Lower lobe of right lung (tissue), 2 donors: ENCODE results near the gene ENOX2. TPM values are rescaled to one million over a fixed set of nuclear protein-coding genes. Genes with fewer than 3 reads are reported as not detected.

Source experiments
- ATAC-seq, 2 donors: fragments of 200-7000 bp; cut with Tn5 transposase; one replicate each; pipeline ENCODE4 v1.9.1; 2020 to 2022; ENCODE audit warnings: mild to moderate bottlenecking in 2 of 2, moderate library complexity in 2 of 2
- DNase-seq: peaks from one replicate; pipeline ENCODE4 v3.0.0-alpha.2; 2020
- H3K27ac ChIP-seq: fragments of 200-600 bp; one replicate; pipeline ENCODE4 v1.8.0; 2022
- H3K27me3 ChIP-seq: fragments of 200-600 bp; one replicate; pipeline ENCODE4 v1.8.0; 2022; ENCODE audit warnings: low read depth
- H3K36me3 ChIP-seq: fragments of 200-600 bp; one replicate; pipeline ENCODE4 v1.8.0; 2022; ENCODE audit warnings: mild to moderate bottlenecking
- H3K4me1 ChIP-seq: fragments of 200-600 bp; one replicate; pipeline ENCODE4 v1.8.0; 2022
- H3K4me3 ChIP-seq: fragments of 200-600 bp; one replicate; pipeline ENCODE4 v1.8.0; 2022; ENCODE audit warnings: mild to moderate bottlenecking
- H3K9me3 ChIP-seq: fragments of 200-600 bp; one replicate; pipeline ENCODE4 v1.8.0; 2022
- CTCF ChIP-seq: fragments of 200-600 bp; IDR thresholded peaks from one replicate; pipeline ENCODE4 v1.8.0; 2022; ENCODE audit warnings: antibody characterized with exemption, mild to moderate bottlenecking
- intact Hi-C: fragments of 100-400 bp; cut with DNase I; formaldehyde crosslinking; loops from one replicate; pipeline ENCODE4 v1.11.0; 2022
- total RNA-seq: library from RNA; stranded (reverse); fragmentation: NEBNext Ultra II Directional; extraction: Animal tissue kit (Norgen Biotek cat#: 25700); gene quantifications from one replicate; pipeline ENCODE4 v1.2.1, GENCODE V29; 2021
- donor health status: DM: no; HTN: yes; CAD: no; lungs with severe emphysema.

The ENOX2 gene
- total RNA-seq, 1 donor from 2014 or later = 16.8 TPM

GRCh38 chrX:130896802-130897501, 6.1 kb downstream of the ENOX2 start:
- intact Hi-C loops = no loop called here
- ATAC-seq = no peak
- no peak for TF ChIP-seq CTCF
- DNase-seq = no peak
- Histone ChIP-seq H3K9me3 (no peaks in the 10 kb centered on the region), H3K36me3 (no peaks in the 10 kb centered on the region), H3K4me3 (no peak overlapping the region), H3K27ac (no peak overlapping the region), H3K27me3 (no peaks in the 10 kb centered on the region), H3K4me1 (no peaks in the 10 kb centered on the region)

- intact Hi-C loops = no loop called here
- DNase-seq (no peak), ATAC-seq (no peak)
- no peaks in the 10 kb centered on the region for H3K4me1 ChIP-seq
- no peaks in the 10 kb centered on the region for H3K36me3 ChIP-seq
- no peak overlapping the region for H3K27ac ChIP-seq
- no peaks in the 10 kb centered on the region for H3K9me3 ChIP-seq
- H3K4me3 ChIP-seq = no peak overlapping the region
- H3K27me3 ChIP-seq = no peaks in the 10 kb centered on the region
- TF ChIP-seq CTCF = no peak
Observed at GRCh38 chrX:130896026-130896425, 7.0 kb downstream of the ENOX2 start.

DNA sequence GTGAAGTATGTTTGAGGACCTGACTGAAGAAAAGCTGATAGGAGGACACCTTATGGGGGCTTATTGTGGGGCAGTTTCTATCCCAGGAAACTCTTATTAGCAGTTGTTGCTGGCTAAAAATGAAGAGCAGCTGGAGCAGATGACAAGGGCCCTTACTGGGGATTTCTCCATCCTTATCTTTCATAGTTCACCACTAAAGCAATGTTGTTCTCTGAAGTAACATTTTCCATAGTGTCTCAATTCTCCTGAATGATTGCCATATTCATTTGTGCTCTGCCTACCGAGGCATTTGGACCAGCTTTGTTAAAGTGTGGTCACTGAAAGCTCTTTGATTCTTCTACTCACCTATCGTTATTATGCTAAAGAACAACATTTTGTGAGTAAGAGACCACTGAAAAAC, 7.7 kb downstream of the ENOX2 start:
- Histone ChIP-seq H3K4me1 (no peaks in the 10 kb centered on the region), H3K36me3 (no peaks in the 10 kb centered on the region), H3K27ac (no peak overlapping the region), H3K4me3 (no peak overlapping the region), H3K9me3 (no peaks in the 10 kb centered on the region), H3K27me3 (no peaks in the 10 kb centered on the region)
- no peak for TF ChIP-seq CTCF
- DNase-seq = no peak
- intact Hi-C loops = no loop called here
- ATAC-seq = no peak

DNA sequence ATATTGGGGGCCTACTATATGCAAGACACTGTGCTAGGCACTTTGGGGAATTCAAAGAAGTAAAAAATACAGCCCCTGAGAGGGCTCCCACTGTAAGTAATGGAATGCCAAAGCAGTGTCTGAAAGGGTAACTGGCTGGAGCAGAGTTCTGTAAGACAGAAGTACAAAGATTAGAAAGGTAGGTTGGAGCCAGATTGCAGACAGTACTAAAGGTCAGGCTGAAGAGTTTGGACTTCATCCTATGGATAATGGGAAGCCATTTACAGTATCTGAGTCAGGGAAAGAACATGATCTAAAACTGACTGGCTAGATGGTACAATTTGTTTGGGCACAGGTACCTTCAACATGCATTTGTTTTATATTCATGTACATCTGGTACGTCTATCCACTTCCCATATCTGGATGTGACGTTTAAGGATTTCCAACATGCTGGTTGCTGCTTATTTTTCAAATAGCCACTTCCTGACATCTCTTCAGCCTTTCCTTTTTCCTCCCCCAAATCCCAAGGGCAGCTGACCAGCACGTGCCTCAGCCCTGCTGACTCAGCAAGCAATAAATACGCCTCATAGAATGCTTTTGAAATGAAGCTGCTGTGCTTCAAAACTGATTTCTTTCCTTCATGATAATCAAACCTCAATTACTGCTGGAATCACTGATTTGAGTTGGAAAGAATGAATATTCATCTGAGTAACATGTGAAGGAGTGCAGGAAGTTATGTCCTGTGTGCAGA, 9.5 kb downstream of the ENOX2 start:
- intact Hi-C loops = no loop called here
- TF ChIP-seq CTCF = no peak

GRCh38 chrX:130887376-130887775, 15.6 kb downstream of the ENOX2 start:
- TF ChIP-seq CTCF = no peak
- Histone ChIP-seq H3K9me3 (no peaks in the 10 kb centered on the region), H3K4me1 (no peaks in the 10 kb centered on the region), H3K36me3 (no peaks in the 10 kb centered on the region), H3K27ac (no peak overlapping the region), H3K27me3 (no peaks in the 10 kb centered on the region), H3K4me3 (no peak overlapping the region)
- intact Hi-C loops = no loop called here
- ATAC-seq = no peak
- DNase-seq = no peak

More for the DNA sequence above, 9.5 kb downstream of the ENOX2 start:
- H3K4me1 ChIP-seq = no peaks in the 10 kb centered on the region
- H3K4me3 ChIP-seq = no peak overlapping the region
- H3K27ac ChIP-seq = no peak overlapping the region
- no peak for ATAC-seq
- DNase-seq = no peak
- H3K27me3 ChIP-seq = no peaks in the 10 kb centered on the region
- H3K36me3 ChIP-seq = no peaks in the 10 kb centered on the region
- H3K9me3 ChIP-seq = no peaks in the 10 kb centered on the region
